DMS153 treated with DMSO at 0.1 percent for 48 hours (cell line): ENCODE data around the gene PRKAG2.
A peak's percentile ranks its signal among the peaks of the same experiment; 100 is the strongest.

Source experiments
- DNase-seq: peaks from one replicate; lab custom pipeline; 2025; ENCODE audit not compliant: unreplicated experiment; lab: John Stamatoyannopoulos, UW

The PRKAG2 gene

GRCh38 chr7:151821226-151821625, 55.7 kb downstream of the PRKAG2 start:
- no peak for DNase-seq

GRCh38 chr7:151820491-151821105, 56.3 kb downstream of the PRKAG2 start:
- DNase-seq: no peak

GRCh38 chr7:151819866-151820265, 57.0 kb downstream of the PRKAG2 start:
- no peak for DNase-seq

- peak; percentile 24 for DNase-seq
Measured at GRCh38 chr7:151818674-151819519, 58.0 kb downstream of the PRKAG2 start.

- DNase-seq: no peak
Measured at GRCh38 chr7:151817981-151818673, 58.8 kb downstream of the PRKAG2 start.

- DNase-seq: no peak
Measured at GRCh38 chr7:151817315-151817690, 59.6 kb downstream of the PRKAG2 start.

- DNase-seq: no peak
Measured at GRCh38 chr7:151816562-151817314, 60.2 kb downstream of the PRKAG2 start.

- no peak for DNase-seq
Measured at GRCh38 chr7:151815419-151815818, 61.5 kb downstream of the PRKAG2 start.

GRCh38 chr7:151814400-151815009, 62.4 kb downstream of the PRKAG2 start:
- DNase-seq: no peak

- DNase-seq: no peak
Measured at GRCh38 chr7:151813997-151814396, 62.9 kb downstream of the PRKAG2 start.

GRCh38 chr7:151813445-151813844, 63.5 kb downstream of the PRKAG2 start:
- no peak for DNase-seq

GRCh38 chr7:151812967-151813366, 63.9 kb downstream of the PRKAG2 start:
- no peak for DNase-seq

GRCh38 chr7:151810441-151811232, 66.3 kb downstream of the PRKAG2 start:
- DNase-seq: no peak

- no peak for DNase-seq
Measured at GRCh38 chr7:151809864-151810170, 67.1 kb downstream of the PRKAG2 start.

- no peak for DNase-seq
Measured at GRCh38 chr7:151809146-151809863, 67.6 kb downstream of the PRKAG2 start.

- no peak for DNase-seq
Measured at GRCh38 chr7:151808400-151809145, 68.3 kb downstream of the PRKAG2 start.

GRCh38 chr7:151807846-151808245, 69.1 kb downstream of the PRKAG2 start:
- no peak for DNase-seq

- no peak for DNase-seq
Measured at GRCh38 chr7:151806952-151807775, 69.8 kb downstream of the PRKAG2 start.
